ENCODE measurements around the gene CBX8.

- TF ChIP-seq EP300 (IDR thresholded peaks at IDR 0.05), result no peak
- TF ChIP-seq POLR2A (IDR thresholded peaks at IDR 0.05), result no peak
- TF ChIP-seq, protein P1, sequence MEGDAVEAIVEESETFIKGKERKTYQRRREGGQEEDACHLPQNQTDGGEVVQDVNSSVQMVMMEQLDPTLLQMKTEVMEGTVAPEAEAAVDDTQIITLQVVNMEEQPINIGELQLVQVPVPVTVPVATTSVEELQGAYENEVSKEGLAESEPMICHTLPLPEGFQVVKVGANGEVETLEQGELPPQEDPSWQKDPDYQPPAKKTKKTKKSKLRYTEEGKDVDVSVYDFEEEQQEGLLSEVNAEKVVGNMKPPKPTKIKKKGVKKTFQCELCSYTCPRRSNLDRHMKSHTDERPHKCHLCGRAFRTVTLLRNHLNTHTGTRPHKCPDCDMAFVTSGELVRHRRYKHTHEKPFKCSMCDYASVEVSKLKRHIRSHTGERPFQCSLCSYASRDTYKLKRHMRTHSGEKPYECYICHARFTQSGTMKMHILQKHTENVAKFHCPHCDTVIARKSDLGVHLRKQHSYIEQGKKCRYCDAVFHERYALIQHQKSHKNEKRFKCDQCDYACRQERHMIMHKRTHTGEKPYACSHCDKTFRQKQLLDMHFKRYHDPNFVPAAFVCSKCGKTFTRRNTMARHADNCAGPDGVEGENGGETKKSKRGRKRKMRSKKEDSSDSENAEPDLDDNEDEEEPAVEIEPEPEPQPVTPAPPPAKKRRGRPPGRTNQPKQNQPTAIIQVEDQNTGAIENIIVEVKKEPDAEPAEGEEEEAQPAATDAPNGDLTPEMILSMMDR (IDR thresholded peaks at IDR 0.05), result no peak
Observed at GRCh38 chr17:79830303-79830702, 33.4 kb upstream of the CBX8 start.
